ENCODE measurements around the gene VWCE.
"Not testable (repeated sequence)": the region's sequence is repeated elsewhere in the genome, so short reads cannot be mapped to it uniquely, and the experiment has no call there.

- not testable (repeated sequence) for TF ChIP-seq CTCF (optimal IDR thresholded peaks at IDR 0.05 in 1 of 3, IDR thresholded peaks at IDR 0.05 in 1 of 3, conservative IDR thresholded peaks at IDR 0.05 in 1 of 3; ENCODE audit: extremely low read depth in 1 of 3, insufficient read depth in 2 of 3, low read length in 3 of 3); EZH2 (IDR thresholded peaks at IDR 0.05; ENCODE audit: low read length)
Measured at GRCh38 chr11:61212202-61212601, 82.9 kb downstream of the VWCE start.

Data from keratinocyte (primary cell).